Suprapubic skin (tissue), 3 donors: ENCODE results near the gene FRMD7.

Experiments
- EP300 ChIP-seq: sonication (generic); formaldehyde crosslinking; IDR thresholded peaks from one replicate; pipeline ENCODE4 v1.6.1; 2017; ENCODE audit warnings: antibody characterized with exemption
- TF ChIP-seq, protein P1 (sequence below), 2 donors: fragments of 200-600 bp in 1 of 2; fragments of 450-650 bp in 1 of 2; sonication (generic) in 1 of 2; IDR thresholded peaks; one replicate each; pipeline ENCODE4 v1.5.1; 2016 to 2019; ENCODE audit warnings: antibody characterized with exemption in 2 of 2, mild to moderate bottlenecking in 1 of 2, moderate library complexity in 1 of 2

DNA sequence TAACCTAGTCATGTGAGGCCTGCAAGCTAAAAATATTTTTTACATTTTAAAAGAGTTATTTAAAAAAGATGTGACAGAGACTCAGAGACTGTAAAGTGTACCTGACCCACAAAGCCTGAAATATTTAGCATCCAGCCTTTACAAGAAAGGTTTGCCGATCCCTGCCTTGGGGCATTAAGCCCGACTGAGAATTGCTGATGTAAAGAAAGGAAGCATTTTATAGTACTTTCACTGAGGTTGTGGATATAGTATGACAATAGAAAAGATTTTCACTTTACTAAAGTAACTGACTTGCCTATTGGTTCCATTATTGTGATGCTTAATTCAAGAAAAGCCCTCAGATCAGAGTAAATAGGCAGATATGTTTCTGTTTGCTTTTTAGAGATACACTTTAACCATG lies 87.8 kb downstream of the FRMD7 start:
- TF ChIP-seq EP300: no peak
- TF ChIP-seq, protein P1, sequence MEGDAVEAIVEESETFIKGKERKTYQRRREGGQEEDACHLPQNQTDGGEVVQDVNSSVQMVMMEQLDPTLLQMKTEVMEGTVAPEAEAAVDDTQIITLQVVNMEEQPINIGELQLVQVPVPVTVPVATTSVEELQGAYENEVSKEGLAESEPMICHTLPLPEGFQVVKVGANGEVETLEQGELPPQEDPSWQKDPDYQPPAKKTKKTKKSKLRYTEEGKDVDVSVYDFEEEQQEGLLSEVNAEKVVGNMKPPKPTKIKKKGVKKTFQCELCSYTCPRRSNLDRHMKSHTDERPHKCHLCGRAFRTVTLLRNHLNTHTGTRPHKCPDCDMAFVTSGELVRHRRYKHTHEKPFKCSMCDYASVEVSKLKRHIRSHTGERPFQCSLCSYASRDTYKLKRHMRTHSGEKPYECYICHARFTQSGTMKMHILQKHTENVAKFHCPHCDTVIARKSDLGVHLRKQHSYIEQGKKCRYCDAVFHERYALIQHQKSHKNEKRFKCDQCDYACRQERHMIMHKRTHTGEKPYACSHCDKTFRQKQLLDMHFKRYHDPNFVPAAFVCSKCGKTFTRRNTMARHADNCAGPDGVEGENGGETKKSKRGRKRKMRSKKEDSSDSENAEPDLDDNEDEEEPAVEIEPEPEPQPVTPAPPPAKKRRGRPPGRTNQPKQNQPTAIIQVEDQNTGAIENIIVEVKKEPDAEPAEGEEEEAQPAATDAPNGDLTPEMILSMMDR (IDR thresholded peaks at IDR 0.05): no peak
